IPS DF 19.7 (cell line): Measurements from ENCODE around the gene NLGN1.

Source experiments
- DNase-seq: peaks from one replicate; pipeline ENCODE4 v3.0.0-alpha.2; 2013; ENCODE audit warnings: low read depth, low spot score

Gene NLGN1

DNA sequence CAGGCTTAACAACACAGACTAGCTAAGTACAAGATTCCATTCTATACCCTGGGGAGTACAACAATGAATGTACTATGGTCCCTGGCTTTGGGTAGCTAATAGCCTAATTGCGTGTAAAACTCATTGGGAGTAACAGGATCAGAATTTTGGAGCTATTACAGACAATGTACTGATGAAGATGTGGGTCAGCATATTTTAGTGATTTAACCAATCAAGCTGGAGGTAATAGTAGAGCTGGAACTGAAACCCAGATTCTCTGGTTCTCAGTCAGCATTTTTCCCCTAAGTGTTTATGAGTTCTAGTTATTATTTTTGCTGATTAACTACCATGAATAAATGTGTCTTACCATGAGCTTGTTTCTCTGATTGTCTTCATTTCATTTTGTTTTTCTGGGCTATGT is 578.7 kb downstream of the NLGN1 start:
- DNase-seq, result no peak

DNA sequence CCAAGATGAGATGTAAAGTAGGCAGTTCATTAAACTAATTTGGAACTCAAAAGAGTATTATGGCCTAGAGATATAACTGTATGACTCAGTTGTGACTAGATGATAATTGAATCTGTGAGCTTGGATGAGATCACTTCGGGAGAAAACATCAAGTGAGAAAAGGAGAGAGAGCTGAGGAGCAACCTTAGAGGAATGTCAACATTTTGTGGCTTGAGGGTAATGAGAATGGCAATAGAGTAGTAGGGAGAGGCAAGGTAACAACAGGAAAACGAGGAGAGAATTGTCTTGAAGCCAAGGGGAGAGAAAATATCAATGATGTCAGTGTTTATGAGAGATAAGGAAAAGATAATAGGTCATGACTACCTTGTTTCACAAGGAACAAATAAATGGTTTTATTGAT is 580.2 kb downstream of the NLGN1 start:
- no peak for DNase-seq

DNA sequence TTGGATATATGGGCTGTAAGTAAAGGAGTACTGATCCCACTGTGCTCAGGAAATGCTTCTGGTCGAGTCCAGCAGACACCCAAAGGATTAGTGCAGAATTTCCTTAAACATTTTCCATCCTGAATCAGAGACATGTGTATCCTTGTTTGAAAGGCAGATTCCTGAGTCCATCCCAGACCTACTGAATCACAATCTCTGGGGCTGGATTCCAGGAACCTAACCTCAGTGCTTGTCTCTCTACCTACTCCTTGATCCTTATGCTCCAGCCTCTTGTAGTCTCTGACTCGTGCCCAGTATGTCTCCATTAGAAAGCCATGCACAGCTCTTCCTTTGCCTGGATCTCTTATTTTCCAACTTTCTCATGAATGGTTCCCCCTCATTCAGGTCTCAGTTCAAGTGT is 585.8 kb downstream of the NLGN1 start:
- DNase-seq, result no peak

DNA sequence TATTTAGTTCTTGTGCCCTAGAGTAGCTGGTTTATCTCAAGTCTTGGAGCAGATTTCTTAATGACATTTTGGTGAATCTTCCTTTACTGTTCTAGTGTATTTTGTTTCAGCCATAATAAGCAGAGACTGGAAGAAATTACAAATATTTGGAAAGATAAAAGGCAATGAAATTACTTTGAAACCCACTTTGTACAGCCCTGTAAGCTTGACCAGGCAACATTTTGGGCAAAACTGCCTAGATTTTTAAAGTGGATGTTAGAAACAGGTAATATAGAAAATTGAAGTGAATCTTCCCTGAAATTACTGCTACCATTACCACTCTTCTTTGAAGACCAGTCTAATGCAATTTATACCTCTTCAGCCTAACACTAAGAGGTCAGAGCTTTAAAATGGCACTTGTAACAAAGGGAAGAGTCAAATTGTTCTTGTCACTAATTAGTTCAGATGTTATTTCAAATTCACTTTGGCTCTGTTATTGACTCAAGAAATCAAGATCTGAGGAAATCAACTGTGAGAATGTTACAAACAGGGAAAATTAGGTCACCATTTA is 589.4 kb downstream of the NLGN1 start:
- DNase-seq, result no peak

DNA sequence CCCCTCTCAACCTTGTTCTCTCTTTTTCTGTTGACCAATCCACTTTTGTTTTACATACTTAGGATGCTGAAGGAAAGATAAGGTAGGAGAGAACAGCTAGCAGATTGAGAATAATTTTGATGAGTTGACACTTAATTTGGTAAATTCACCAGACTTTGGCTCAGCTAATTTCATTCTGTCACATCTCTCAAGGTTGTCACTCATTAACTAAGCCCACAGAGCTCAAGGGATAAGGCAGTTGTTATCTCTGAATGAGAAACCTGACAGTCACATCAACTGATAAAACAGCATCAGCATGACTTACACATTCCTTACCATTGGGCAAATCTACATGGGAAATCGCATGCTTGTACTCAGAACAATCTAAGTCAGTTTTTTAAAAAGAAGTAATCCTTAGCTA is 591.4 kb downstream of the NLGN1 start:
- DNase-seq, result no peak

DNA sequence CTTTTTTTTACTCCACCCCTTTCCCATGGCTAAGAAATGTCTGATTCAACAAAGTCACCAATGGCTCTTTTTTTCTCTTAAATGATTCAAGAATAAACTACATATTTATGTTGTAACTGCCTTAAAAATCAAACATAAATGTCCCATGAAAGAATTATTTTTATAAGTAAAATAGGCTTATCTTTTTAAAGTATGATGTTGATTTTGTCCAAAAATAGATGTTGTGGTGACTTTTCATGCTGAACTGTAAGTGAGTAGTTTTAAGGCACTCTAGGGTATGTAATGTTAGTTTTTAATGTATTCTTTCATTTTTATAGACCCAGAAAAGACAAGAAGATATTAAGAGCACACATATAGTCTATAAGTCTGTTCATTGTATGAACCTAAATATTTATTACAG is 594.9 kb downstream of the NLGN1 start:
- no peak for DNase-seq

DNA sequence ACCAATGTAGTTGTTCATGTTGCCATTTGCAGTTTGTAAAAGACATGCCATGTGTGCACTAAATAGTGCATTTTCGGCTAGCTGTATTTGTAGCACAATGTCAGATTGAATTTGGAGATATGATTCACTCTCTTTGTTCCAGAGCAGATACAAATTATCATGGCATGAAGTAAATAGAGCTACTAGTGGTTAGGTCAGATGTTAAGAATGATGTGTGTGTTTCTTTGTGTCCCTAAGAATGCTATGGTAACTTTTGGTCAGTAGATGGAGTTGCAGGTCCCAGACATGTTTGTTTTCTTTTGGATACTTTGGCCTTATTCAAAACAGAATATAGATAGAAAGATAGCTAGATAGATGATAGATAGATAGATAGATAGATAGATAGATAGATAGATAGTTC is 595.8 kb downstream of the NLGN1 start:
- DNase-seq, result no peak

DNA sequence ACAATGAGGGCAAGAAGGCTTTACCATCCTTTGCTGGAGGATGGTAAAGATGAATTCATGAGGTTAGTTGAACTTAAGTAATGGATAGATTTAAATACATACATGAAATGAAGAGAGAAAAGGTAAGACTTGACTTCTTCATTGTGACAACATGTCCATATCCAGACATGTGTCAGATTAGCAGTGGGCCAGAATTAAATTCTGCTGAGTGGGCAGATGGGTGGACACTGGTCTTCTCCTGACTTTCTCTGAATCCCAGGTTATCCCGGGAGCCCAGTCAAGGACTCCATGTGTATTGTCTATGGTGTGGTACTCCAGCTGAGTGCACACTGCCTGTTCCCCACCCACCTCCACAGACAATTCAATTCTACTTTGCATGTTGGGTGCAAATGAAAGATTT is 603.1 kb downstream of the NLGN1 start:
- DNase-seq, result no peak

DNA sequence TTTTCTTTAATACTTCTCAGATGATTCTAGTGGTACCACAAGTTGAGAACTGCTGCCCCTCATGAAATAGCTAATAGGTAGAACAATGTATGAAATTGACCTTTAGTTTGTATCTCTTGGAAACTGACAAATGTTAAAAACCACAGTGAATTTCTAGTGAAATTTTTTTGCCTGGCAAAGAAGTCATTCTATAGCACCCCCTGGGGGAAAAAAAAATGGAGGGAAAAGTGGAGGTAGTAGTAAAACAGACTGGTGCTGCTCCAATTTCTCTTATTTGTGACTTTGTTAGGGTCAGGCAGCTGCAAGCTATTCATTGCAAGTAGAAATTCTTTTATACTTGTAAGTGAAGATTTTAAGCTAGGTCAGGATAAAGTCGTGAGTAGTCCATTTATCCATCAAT is 605.0 kb downstream of the NLGN1 start:
- no peak for DNase-seq

DNA sequence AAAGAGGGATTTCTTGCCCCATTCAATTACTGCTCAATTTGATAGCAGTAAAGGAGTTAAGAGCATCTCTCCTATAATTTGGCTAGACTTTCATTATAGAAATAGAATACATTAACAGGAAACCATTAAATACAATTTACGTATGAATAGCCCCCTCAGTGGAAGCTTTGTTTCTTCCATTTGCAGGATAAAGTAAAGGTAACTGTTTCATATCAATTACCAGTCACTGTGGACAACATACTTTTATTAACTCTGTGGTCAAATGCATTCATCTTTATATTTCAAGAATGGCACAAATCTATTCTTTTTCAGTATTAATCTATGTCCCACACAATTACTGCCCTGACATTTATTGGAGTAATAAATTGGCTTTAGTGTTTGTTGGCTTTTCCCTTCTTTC is 613.4 kb downstream of the NLGN1 start:
- DNase-seq, result no peak

DNA sequence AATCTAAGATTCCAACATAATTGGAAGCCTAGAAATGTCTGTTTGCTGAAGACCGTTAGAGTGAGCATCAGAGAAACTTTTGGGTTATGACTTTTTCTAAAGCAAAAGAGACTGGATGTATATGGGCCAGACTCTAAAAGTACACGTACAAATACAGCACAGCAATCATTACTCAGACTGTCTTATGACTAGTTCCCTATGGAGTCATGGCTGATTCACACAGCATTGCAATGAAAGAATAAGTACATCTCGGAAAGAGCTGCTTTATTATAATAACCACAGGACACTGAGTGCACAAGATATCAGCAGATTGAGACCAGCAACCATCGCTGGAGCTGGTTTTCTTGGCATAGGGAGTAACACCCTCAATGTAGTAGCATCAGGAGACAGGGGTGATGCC is 618.6 kb downstream of the NLGN1 start:
- no peak for DNase-seq

DNA sequence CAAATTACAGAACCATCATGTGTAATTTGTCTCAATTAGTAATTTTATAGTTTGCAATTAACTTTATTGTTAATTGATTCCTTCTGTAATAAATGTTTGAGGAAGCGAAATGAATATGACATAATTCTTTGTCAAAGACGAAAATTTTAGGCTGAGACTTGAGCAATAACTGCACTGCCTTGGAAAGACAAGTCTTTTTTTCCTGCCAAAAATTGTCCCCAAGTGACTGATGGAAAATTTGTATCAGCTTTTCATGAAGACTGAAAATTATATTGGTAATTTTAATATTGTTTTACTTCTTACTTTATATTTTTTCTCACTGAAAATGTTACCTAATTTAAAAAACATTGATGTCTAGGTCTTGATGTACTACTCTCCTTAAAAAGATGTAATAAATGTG is 622.6 kb downstream of the NLGN1 start:
- DNase-seq, result no peak

DNA sequence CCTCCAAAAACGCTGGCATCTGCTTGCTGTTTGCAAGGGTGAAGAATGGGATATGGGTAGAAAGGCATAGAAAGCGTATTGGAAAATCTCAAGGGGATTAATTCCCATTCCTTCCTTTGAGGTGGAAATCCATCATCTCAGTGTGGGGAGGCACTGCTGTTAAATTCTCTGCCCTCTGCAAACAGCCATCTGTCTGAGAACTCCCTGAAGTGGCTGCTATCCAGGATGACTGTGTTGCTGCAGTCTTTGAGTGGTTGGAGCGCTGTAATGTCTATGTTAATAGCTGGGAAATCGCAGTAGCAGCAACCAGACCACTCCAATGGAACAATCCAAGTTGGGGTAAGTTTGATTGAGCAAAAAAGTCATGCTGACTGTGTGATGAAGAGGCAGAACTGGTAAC is 625.9 kb downstream of the NLGN1 start:
- DNase-seq, result no peak

DNA sequence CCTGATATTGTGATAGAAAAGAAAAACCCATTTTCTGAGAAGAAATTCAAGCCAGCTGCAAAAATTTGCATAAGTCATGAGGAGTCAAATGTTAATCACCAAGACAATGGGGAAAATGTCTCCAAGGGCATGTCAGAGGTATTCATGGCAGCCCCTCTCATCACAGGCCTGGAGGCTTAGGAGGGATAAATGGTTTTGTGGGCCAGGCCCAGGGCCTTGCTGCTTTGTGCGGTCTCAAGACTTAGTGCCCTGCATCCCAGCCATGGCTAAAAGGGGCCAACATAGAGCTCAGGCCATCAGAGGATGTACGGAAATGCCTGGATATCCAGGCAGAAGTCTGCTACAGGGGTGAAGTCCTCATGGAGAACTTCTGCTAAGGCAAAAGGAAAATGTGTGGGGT is 631.1 kb downstream of the NLGN1 start:
- DNase-seq, result no peak

DNA sequence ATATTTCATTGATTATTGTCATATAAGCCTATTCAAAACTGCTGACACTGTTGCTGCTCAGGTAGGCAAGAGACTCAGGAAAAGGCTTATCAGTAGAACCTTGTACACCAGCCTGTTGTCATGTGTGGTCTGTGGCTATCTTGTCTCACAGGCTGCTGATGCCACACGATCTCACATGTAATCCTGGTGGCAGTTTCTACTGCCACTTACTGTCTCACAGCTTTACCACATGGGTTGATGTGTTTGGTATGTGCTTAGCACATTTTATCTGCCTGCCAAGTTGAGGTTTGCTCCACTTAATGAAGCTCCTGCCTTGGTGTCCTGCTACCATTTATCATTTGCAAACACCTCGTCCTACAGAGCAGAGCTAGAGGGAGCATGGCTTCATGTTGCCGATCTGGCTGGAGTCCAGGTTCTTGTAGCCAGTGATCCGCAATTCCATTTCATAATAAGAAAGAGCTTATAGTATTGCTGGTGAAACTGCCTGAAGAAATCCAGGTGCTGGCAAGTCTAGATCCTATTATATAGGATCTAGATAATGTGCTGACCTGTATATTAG is 637.9 kb downstream of the NLGN1 start:
- no peak for DNase-seq

DNA sequence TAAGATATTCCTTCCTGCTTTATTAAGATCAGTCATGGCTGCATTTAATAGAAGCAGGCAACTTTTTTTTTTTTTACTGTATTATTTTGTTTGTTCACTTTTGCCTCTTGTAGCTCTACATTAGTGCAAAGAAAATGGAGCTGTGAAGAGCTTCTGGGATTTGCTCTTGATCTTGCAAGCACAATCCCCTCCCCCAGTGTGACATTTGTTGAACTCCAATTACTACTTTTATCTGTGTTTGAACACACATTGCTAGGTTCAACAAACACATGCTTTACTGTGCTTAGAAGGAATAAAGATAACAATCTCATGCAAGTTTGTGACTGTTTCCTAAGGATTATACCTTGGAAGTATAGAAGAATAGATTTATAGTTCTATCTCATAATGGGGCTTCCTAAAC is 648.8 kb downstream of the NLGN1 start:
- no peak for DNase-seq

DNA sequence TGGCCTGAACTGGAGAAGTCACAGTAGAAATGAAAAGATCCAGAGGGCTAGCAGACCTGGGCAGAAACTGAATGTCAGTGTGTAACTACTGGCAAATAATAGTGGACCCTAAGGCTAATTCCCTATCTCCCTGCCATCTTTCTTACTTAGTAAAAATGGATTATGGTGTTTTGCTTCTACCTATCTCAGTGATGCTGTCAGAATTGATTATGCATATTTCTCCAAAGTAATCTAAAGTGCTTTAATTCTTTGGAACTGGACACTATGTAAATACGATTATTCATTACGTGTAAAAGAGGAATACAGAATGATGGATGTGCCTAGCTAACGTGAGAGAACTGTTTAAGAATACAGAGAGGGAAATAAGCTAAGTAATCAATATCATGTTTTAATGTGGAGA is 651.9 kb downstream of the NLGN1 start:
- DNase-seq, result no peak

DNA sequence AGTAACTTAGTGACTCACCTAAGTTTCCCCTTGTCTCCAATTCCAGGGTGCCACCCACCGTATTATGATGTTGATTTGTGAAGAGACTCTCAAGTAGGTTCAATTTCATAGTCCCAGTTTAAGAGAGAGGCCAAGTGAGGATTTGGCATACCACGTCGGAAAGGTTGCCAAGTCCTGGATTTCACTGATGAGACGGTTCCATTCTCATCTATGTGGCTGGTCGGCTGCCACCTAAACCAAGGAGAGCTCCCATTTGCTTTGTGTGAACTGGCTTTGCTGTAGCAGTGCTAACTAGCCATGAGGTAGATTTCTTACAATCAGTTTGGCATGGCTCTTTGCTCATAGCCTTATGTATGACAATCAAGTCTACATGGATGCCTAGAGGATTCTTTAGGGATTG is 653.6 kb downstream of the NLGN1 start:
- no peak for DNase-seq

DNA sequence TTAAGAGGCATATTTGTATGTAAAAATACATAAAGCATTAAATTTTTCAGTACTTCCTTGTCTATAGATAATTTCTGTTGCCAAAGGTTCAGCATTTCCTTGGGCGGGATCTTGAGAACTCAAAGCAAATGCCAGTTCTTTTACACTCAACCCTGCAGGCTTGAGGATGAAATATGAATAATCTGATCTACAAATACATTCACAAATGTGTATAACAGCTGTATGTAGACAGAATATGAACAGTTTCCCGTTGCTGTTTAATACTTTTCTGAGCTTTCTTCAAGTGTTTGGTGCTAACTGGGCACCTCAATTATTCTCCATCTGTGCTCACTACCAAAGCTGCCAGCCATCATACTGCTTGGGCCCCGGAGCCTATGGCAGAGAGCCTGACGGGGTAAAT is 661.3 kb downstream of the NLGN1 start:
- DNase-seq, result no peak

DNA sequence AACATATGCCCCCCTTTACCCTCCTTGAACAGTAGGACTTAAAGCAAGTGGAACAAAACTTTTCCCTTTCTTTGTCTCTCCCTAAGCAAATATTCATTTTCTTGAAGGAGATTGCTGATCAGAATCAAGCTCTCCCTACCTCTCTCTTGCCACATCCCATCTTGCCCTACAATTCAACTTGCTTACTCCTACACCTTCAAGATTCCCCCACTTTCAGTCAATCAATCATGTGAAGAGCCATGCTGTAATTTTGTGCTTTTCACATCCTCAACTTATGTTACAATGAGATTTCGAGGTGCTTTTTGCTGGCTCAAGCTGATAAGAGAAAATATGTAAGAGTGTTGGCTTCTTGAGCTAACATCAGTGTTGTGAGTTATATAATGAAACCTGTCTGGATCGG is 662.9 kb downstream of the NLGN1 start:
- no peak for DNase-seq

DNA sequence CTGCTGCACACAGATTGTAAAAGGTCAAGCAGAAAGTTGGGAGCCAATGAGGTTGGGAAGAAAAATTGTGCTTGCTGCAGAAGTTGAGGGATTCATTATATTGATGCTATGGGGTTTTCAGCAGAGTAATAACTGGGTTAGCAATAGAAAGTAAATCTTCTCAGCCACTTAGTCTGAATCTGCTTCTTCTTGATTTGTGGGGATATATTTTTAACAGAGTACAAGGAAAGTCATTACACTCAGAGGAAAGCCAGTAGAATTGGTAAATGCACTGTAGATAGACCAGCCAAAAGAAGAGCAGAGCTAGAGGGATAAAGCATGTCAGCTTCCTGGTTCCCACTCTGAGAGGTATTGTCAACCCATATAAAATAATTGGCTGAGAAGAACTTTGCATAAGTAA is 663.6 kb downstream of the NLGN1 start:
- DNase-seq, result no peak

DNA sequence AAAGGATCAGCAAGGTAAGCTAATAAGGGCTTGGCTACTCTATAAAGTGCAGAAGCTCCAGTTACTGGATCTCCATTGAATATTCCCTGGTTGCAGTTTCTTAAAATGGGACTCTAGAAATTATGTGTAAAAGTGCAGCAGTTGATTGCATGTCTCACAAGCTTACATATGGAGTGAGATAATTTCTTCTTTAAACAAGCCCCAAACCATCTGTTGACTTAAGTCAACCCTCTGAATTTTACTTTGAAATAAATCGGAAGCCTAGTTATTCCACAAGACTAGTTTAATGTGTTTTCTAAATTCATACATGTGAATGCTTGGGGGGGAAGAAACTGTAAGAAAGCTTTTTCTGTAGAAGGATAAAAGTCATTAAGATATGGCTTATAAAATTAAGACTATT is 664.2 kb downstream of the NLGN1 start:
- no peak for DNase-seq

DNA sequence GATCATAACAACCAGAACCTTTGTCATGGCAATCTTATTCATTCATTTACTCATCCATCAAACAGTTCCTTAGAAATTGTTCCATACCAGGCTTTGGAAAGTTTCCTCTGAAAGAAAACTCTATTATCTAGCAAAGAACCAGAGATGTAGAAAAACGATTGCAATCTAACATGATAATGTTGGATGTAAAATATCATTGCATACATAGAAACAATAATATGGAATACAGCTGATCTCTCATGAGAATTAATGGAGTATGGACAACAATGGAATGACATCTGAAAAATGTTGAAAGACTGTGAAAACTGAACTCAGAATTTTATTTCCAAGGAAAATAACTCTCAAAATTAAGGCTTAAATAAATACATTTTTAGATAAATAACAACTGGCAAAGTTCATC is 665.4 kb downstream of the NLGN1 start:
- no peak for DNase-seq

DNA sequence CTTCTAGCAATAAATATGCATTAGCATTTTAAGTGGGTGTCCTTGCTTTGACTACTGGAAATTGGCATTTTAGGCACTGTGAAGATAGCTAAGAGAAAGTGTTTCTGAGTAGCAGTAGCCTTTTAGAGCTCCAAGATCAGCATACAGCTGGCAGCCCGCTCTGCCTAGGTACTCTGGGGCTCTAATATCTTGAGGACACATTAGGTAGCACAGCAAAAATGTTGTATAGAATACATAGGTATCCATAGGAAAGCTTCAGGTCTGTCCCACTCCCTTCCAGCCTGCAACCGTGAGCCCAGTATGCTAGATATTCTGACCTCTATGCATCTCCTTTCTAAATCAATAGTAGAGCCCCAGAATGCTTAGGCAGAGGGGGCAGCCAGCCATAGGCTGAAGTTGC is 670.5 kb downstream of the NLGN1 start:
- DNase-seq, result no peak
